Measurements from ENCODE around the gene VRK1.

DNA sequence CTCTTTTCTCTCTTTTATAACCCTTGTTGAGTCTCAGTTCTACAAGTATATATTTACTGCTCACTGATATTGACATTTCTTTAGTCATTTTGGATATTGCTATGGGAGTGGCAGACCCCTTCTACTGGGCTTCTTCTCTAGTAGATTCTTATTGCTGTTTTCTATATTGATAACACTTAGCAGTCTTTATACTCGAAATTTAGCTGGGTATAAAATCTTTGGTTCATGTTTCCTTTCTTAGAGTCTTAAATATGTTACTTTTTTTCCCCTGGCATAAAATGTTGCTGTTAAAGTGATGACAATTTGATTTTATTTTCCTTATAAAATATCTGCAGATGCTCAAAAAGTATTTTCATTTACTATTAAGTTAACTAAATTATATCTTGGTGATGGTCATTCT is 32.6 kb downstream of the VRK1 start:
- TF ChIP-seq EZH2 (IDR thresholded peaks at IDR 0.05; ENCODE audit: borderline replicate concordance, insufficient read depth, low read depth, low read length, poor library complexity, severe bottlenecking): no peak
- TF ChIP-seq, protein P1, sequence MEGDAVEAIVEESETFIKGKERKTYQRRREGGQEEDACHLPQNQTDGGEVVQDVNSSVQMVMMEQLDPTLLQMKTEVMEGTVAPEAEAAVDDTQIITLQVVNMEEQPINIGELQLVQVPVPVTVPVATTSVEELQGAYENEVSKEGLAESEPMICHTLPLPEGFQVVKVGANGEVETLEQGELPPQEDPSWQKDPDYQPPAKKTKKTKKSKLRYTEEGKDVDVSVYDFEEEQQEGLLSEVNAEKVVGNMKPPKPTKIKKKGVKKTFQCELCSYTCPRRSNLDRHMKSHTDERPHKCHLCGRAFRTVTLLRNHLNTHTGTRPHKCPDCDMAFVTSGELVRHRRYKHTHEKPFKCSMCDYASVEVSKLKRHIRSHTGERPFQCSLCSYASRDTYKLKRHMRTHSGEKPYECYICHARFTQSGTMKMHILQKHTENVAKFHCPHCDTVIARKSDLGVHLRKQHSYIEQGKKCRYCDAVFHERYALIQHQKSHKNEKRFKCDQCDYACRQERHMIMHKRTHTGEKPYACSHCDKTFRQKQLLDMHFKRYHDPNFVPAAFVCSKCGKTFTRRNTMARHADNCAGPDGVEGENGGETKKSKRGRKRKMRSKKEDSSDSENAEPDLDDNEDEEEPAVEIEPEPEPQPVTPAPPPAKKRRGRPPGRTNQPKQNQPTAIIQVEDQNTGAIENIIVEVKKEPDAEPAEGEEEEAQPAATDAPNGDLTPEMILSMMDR (IDR thresholded peaks at IDR 0.05): no peak
